Esophagus squamous epithelium (tissue), 5 donors: Measurements from ENCODE around the gene LHPP. TPM values are rescaled to one million over a fixed set of nuclear protein-coding genes. Genes with fewer than 3 reads are reported as not detected.

Experiments used
- DNase-seq: peaks from one replicate; lab custom pipeline; 2025; lab: John Stamatoyannopoulos, UW
- H3K27ac ChIP-seq, 4 donors: fragments of 200-600 bp; sonication (generic); one replicate each; pipeline ENCODE4 v1.5.1; 2016 to 2019; ENCODE audit warnings: mild to moderate bottlenecking in 1 of 4
- H3K27me3 ChIP-seq, 4 donors: fragments of 200-600 bp; sonication (generic); 1 replicate in 3 of 4; 2 replicates in 1 of 4; pipeline versions ENCODE4 v1.5.1 to v1.6.0; 2017 to 2021; ENCODE audit warnings: antibody characterized with exemption in 1 of 4
- H3K36me3 ChIP-seq, 3 donors: fragments of 200-600 bp; sonication (generic); one replicate each; pipeline ENCODE4 v1.5.1; 2016 to 2019
- H3K4me1 ChIP-seq, 3 donors: fragments of 200-600 bp; sonication (generic); one replicate each; pipeline ENCODE4 v1.5.1; 2017 to 2019
- H3K4me3 ChIP-seq, 4 donors: fragments of 200-600 bp; sonication (generic); 1 replicate in 3 of 4; 2 replicates in 1 of 4; pipeline ENCODE4 v1.5.1; 2016 to 2019; ENCODE audit warnings: mild to moderate bottlenecking in 2 of 4, moderate library complexity in 1 of 4
- H3K9me3 ChIP-seq, 3 donors: fragments of 200-600 bp; sonication (generic); one replicate each; pipeline ENCODE4 v1.5.1; 2016 to 2019
- POLR2A ChIP-seq, 4 donors: fragments of 450-650 bp; IDR thresholded peaks; one replicate each; pipeline ENCODE4 v1.6.1; 2017; ENCODE audit warnings: antibody characterized with exemption in 4 of 4, mild to moderate bottlenecking in 4 of 4, moderate library complexity in 3 of 4
- WGBS, 2 donors: methylation state at CpG; one replicate each; pipeline ENCODE4 v1.1.5; 2018; 5-methylcytosine and 5-hydroxymethylcytosine counted together
- intact Hi-C: fragments of 100-400 bp; cut with DNase I; formaldehyde crosslinking; loops from one replicate; pipeline ENCODE4 v1.15.0; 2022
- total RNA-seq, 4 donors: library from RNA; depleted of rRNA; stranded (reverse); fragments of >200 nt; gene quantifications; one replicate each; pipeline ENCODE4 v1.1.0, GENCODE V29; 2016
- TF ChIP-seq, protein P1 (sequence below), 6 experiments: fragments of 450-650 bp in 4 of 6; fragments of 200-600 bp in 2 of 6; sonication (generic) in 2 of 6; IDR thresholded peaks; one replicate each; pipeline ENCODE4 v1.5.1; 2016 to 2019; ENCODE audit warnings: antibody characterized with exemption in 6 of 6, mild to moderate bottlenecking in 4 of 6, moderate library complexity in 4 of 6
- donor health status: DM: yes; HTN: yes; CAD: no.

The LHPP gene
- total RNA-seq, 4 donors from 2014 or later = 13.9 to 41.1 (median 24.3) TPM

GRCh38 chr10:124573726-124574455 is 112.3 kb downstream of the LHPP start:
- no peak for DNase-seq
- intact Hi-C loops = no loop called here
- Histone ChIP-seq H3K4me1 (peaks cover 0 to 10% (median 0%) of the 10 kb centered on the region in 3 donors), H3K9me3 (no peaks in the 10 kb centered on the region), H3K4me3 (no peak overlapping the region), H3K27me3 (no peaks in the 10 kb centered on the region), H3K27ac (no peak overlapping the region), H3K36me3 (no peaks in the 10 kb centered on the region)
- 83% methylated on average over 13 of the region's 31 CpGs; no CpG with 5 or more reads in 1 of the 2 donors for WGBS, 2 donors
- TF ChIP-seq, protein P1, sequence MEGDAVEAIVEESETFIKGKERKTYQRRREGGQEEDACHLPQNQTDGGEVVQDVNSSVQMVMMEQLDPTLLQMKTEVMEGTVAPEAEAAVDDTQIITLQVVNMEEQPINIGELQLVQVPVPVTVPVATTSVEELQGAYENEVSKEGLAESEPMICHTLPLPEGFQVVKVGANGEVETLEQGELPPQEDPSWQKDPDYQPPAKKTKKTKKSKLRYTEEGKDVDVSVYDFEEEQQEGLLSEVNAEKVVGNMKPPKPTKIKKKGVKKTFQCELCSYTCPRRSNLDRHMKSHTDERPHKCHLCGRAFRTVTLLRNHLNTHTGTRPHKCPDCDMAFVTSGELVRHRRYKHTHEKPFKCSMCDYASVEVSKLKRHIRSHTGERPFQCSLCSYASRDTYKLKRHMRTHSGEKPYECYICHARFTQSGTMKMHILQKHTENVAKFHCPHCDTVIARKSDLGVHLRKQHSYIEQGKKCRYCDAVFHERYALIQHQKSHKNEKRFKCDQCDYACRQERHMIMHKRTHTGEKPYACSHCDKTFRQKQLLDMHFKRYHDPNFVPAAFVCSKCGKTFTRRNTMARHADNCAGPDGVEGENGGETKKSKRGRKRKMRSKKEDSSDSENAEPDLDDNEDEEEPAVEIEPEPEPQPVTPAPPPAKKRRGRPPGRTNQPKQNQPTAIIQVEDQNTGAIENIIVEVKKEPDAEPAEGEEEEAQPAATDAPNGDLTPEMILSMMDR (IDR thresholded peaks at IDR 0.05) = no peak
- no peak for TF ChIP-seq POLR2A (IDR thresholded peaks at IDR 0.05)

- no peaks in the 10 kb centered on the region for H3K9me3 ChIP-seq
- no peak overlapping the region for H3K27ac ChIP-seq
- no peak for DNase-seq
- 73 to 82% methylated on average over 5 of the region's 14 CpGs for WGBS, 2 donors
- H3K4me3 ChIP-seq = no peak overlapping the region
- H3K4me1 ChIP-seq = peaks cover 0 to 15% (median 3%) of the 10 kb centered on the region in 3 donors
- no peaks in the 10 kb centered on the region for H3K36me3 ChIP-seq
- H3K27me3 ChIP-seq = no peaks in the 10 kb centered on the region
- intact Hi-C loops = no loop called here
- TF ChIP-seq, protein P1 (IDR thresholded peaks at IDR 0.05) = no peak
These were observed 112.9 kb downstream of the LHPP start for GRCh38 chr10:124574456-124575070.

- Histone ChIP-seq H3K9me3 (no peaks in the 10 kb centered on the region), H3K4me1 (peaks cover 0 to 15% (median 3%) of the 10 kb centered on the region in 3 donors), H3K36me3 (no peaks in the 10 kb centered on the region), H3K27me3 (no peaks in the 10 kb centered on the region), H3K4me3 (no peak overlapping the region), H3K27ac (no peak overlapping the region)
- DNase-seq = no peak
- TF ChIP-seq, protein P1 (IDR thresholded peaks at IDR 0.05) = no peak
- no peak for TF ChIP-seq POLR2A (IDR thresholded peaks at IDR 0.05)
- intact Hi-C loops = no loop called here
- WGBS, 2 donors = 80 to 84% methylated on average over 14 to 17 of the region's 22 CpGs
These were observed 113.7 kb downstream of the LHPP start for GRCh38 chr10:124575107-124576035.

GRCh38 chr10:124576526-124577420 is 115.2 kb downstream of the LHPP start:
- peaks cover 0 to 15% (median 3%) of the 10 kb centered on the region in 3 donors for H3K4me1 ChIP-seq
- no peaks in the 10 kb centered on the region for H3K27me3 ChIP-seq
- no peaks in the 10 kb centered on the region for H3K36me3 ChIP-seq
- H3K4me3 ChIP-seq = no peak overlapping the region
- no peak for TF ChIP-seq POLR2A (IDR thresholded peaks at IDR 0.05)
- TF ChIP-seq, protein P1 (IDR thresholded peaks at IDR 0.05) = no peak
- H3K9me3 ChIP-seq = no peaks in the 10 kb centered on the region
- 75% methylated on average over 9 to 14 of the region's 20 CpGs for WGBS, 2 donors
- H3K27ac ChIP-seq = no peak overlapping the region
- no peak for DNase-seq
- intact Hi-C loops = no loop called here
